GM12865 (cell line): ENCODE data around the gene HEPACAM.

ENCODE experiments used
- DNase-seq: peaks from one replicate; pipeline ENCODE4 v3.0.0; 2010; ENCODE audit warnings: low read depth
- H3K4me3 ChIP-seq: 2 replicates; pipeline ENCODE4 v1.5.1; 2011; ENCODE audit warnings: mild to moderate bottlenecking, low read depth, low read length, control low read depth
- TF ChIP-seq, protein P1 (sequence below): IDR thresholded peaks from 2 replicates; pipeline ENCODE4 v1.5.1; 2011; ENCODE audit warnings: low read length, control low read depth, low read depth, inconsistent platforms; ENCODE audit not compliant: insufficient read depth; ENCODE audit errors: missing control alignments

The HEPACAM gene

DNA sequence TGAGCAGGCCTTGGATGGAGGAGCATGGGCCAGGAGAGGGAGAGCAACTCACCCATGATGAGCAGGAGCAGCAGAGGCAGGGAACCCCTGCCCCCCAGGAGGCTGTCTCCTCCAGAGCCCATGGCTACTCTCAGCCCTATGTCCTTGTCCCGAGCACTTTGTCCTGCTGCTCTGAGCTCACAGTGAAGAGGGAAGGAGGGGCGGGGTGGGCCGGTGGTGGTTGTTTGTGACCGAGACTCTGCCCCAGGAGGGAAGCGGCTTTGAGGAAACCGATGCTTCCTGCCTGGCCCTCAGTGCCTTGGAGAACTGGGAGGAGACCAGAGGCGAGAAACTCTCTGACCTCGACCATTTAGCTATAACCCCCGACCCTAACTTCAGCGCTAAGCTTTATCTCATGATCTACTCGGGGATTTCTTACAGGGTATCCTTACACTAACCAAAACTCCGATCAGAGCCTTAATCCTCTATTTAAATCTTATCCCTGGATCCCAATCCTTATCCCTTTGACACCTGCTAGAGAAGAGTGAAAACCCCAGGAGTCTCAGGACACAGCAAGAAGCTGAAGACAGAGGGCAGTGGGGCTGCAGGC lies 38.1 kb downstream of the HEPACAM start, which contains the start of gene ROBO4:
ROBO4 (minus strand) TSS at position 192 of the 589 bp plus-strand sequence; CDS start at position 122, 70 bp downstream.
- DNase-seq, result no peak
- TF ChIP-seq, protein P1, sequence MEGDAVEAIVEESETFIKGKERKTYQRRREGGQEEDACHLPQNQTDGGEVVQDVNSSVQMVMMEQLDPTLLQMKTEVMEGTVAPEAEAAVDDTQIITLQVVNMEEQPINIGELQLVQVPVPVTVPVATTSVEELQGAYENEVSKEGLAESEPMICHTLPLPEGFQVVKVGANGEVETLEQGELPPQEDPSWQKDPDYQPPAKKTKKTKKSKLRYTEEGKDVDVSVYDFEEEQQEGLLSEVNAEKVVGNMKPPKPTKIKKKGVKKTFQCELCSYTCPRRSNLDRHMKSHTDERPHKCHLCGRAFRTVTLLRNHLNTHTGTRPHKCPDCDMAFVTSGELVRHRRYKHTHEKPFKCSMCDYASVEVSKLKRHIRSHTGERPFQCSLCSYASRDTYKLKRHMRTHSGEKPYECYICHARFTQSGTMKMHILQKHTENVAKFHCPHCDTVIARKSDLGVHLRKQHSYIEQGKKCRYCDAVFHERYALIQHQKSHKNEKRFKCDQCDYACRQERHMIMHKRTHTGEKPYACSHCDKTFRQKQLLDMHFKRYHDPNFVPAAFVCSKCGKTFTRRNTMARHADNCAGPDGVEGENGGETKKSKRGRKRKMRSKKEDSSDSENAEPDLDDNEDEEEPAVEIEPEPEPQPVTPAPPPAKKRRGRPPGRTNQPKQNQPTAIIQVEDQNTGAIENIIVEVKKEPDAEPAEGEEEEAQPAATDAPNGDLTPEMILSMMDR, result no peak
- no peak within 1 kb of the TSS for H3K4me3 ChIP-seq

DNA sequence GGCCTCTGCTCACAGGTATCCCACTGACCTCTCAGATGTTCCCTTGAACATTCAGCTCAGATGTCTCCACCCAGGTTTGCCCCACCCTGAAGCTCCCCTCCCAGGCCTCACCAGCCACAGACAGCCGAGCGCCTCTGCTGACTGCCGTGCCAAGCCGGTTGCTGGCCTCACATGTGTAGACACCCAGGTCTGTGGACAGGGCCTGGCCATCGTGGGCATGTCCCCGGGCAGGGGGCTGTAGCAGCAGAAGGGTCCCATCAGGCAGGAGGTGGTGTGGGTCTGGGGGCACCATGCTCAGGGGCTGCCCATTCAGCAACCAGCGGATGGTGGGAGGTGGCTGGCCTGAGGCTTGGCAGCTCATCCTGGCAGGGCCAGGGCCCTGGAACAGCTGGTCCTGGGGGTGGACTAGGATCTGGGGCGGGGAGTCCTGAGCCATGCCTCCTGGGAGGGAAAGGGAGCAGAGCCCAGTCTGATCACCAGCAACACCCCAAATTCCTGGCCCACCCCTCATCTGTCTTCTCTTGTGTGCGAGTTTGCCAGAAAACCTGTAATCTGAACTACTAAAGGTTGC lies 38.9 kb downstream of the HEPACAM start:
- no peak overlapping the region for H3K4me3 ChIP-seq
- DNase-seq, result no peak
- TF ChIP-seq, protein P1, result no peak

DNA sequence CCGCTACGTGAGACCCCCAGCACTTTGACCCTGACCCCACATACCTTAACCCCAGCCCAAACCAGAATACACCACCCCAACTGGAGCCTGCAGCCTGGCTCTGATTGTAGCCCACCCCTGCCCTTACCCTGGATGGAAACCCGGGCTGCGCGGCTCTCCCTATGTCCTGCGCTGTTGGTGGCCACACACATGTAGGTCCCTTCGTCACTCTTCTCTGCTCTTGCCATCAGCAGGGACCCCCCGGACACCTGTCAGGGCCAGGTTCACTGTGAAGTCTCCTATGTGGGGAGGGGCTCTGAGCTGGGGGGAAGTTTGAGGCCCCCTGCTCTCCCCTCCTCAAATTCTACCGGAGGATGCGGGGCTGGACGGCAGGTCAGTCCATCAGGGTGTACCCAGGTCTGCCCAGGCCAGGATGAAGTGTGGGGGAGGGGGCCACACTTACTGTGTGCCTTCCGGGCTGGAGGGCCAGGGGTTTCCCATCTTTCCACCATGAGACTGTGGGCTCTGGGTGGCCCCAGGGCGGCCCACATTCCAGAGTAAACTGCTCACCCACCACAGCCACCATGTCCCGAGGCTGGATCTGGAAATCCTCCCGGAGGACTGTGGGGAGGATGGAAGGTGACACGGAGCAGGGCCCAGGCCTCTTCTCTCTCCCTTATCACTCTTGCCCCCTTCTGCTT lies 39.6 kb downstream of the HEPACAM start:
- TF ChIP-seq, protein P1, result no peak
- no peak overlapping the region for H3K4me3 ChIP-seq
- DNase-seq, result no peak

DNA sequence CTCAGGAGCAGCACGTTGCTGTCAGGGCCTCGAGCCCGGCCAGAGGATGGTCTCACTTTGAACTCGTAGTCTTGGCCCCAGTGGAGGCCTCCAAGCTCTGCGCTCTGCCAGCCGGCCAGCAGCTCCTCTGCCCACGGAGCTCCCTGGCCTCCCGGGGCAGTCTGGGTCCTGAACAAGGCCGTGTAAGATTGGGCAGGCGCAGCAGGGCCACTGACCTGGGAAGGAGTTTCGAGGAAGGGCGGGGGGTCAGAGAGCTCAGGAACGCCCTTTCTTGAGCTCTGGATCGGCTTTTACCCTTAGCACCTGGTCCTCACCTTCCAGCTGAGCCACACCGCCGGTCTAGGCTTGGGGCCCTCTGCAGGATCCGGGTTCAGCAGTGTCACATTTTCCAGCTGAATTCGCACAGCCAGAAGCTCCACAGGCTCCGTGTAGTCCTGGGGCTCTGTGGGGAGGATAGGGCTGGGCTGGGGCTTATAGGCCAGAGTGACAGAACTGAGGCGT lies 40.3 kb downstream of the HEPACAM start:
- TF ChIP-seq, protein P1, result no peak
- H3K4me3 ChIP-seq, result no peak overlapping the region
- no peak for DNase-seq

DNA sequence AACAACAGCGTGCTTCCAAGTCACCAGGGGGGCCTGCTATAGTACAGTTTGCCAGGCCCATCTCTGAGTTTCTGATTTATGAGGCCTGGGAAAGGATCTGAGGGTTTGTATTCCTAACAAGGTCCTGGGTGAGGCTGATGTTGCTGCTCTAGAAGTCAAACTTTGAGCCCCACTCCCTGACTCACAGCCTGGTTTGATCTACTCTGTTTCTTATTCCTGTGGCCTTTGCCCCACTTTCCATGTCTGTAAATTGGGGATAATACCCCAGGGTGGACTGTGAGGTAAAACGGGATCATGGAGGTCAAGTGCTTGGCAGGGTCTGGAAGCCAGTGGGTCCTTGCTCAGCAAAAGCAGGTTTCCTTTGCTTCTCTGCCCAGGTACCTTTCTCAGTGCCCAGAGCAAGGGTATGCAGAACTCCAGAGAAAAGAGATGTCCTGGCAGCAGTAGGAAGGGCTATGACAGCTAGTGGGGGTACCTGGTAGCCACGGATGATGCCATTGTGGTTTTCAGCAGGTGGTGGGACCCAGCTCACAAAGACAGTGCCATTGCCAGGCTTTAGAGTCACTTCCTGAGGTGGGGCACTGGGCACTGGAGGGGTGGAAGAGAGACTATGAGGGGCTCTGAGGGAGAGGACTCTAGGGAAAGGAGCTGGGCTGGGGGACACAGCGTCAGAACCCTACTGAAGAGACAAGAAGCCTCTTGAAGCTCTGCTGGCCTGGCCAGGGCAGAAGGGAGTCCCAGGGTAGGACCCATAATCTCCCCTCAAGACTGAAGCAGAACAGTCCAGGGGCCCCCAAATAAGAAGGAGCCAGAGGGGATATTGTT lies 41.0 kb downstream of the HEPACAM start:
- TF ChIP-seq, protein P1, result no peak
- H3K4me3 ChIP-seq, result no peak overlapping the region
- DNase-seq, result no peak

DNA sequence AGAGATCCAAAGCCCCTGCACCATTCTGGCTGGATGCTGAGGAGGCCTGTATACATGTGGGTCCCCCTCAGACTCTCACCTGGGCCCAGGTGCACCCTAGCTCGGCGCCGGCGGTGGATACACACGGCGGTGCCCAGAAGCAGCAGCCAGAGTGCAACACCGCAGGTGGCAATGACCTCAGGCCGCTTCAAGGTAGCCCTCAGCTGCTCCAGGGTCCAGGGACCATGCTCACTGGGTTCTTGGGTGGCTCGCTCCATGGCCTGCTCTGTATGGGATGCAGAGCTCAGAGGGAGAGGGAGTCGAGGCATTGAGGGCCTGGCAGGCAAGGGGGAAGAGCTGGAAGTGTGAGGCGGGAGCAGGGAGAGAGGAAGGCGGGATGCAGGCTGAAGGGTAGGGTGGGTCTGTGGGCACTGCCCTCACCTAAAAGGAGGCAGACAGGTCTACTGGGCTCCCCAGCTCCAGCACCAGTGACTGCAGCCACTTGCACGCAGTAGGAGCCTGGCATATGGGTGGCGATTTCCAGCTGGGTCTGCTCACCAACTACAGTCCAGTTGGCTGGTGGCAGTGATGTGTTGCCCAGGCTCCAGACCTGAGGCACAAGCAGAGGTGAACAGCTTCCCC lies 42.0 kb downstream of the HEPACAM start:
- H3K4me3 ChIP-seq, result no peak overlapping the region
- DNase-seq, result no peak
- TF ChIP-seq, protein P1, result no peak
